CD4-positive, alpha-beta T cell treated with Interleukin-2 at 100 ng/mL for 4 hours (primary cell): ENCODE data around the gene FETUB.

ENCODE experiments used
- DNase-seq: peaks from one replicate; pipeline ENCODE4 v3.0.0-alpha.2; 2020; ENCODE audit warnings: low spot score

Gene FETUB

GRCh38 chr3:186639778-186640472, at the start of gene FETUB:
Gene FETUB, plus strand, starts transcription at chr3:186640399. Its CDS starts 62 bp downstream, at chr3:186640461.
- no peak for DNase-seq

- no peak for DNase-seq
Observed at GRCh38 chr3:186590580-186591295, 49.5 kb upstream of the FETUB start.

GRCh38 chr3:186592682-186593081, 47.5 kb upstream of the FETUB start:
- no peak for DNase-seq

- no peak for DNase-seq
Observed at GRCh38 chr3:186593862-186594261, 46.3 kb upstream of the FETUB start.

- no peak for DNase-seq
Observed at GRCh38 chr3:186594591-186595113, 45.5 kb upstream of the FETUB start.

- DNase-seq, result no peak
Observed at GRCh38 chr3:186596568-186597287, 43.5 kb upstream of the FETUB start.

- no peak for DNase-seq
Observed at GRCh38 chr3:186598108-186598784, 42.0 kb upstream of the FETUB start.

- DNase-seq, result no peak
Observed at GRCh38 chr3:186598794-186599141, 41.4 kb upstream of the FETUB start.

- DNase-seq, result no peak
Observed at GRCh38 chr3:186599142-186599784, 40.9 kb upstream of the FETUB start.

GRCh38 chr3:186599785-186600166, 40.4 kb upstream of the FETUB start:
- DNase-seq, result no peak

- DNase-seq, result no peak
Observed at GRCh38 chr3:186600896-186601295, 39.3 kb upstream of the FETUB start.

GRCh38 chr3:186603159-186603558, 37.0 kb upstream of the FETUB start:
- DNase-seq, result no peak

- DNase-seq, result no peak
Observed at GRCh38 chr3:186605078-186605477, 35.1 kb upstream of the FETUB start.

- no peak for DNase-seq
Observed at GRCh38 chr3:186605561-186606545, 34.3 kb upstream of the FETUB start.

GRCh38 chr3:186608624-186609215, 31.5 kb upstream of the FETUB start:
- no peak for DNase-seq

- DNase-seq, result no peak
Observed at GRCh38 chr3:186609247-186609868, 30.8 kb upstream of the FETUB start.

- no peak for DNase-seq
Observed at GRCh38 chr3:186612065-186612464, 28.1 kb upstream of the FETUB start.

GRCh38 chr3:186612721-186613636, 27.2 kb upstream of the FETUB start, which contains the start of gene AHSG:
Gene AHSG, plus strand, starts transcription at chr3:186613060. Its CDS starts 82 bp downstream, at chr3:186613142.
- no peak for DNase-seq
